ENCODE measurements around the gene DUSP12.
A peak's percentile ranks its signal among the peaks of the same experiment; 100 is the strongest.

DUSP12 gene, protein sequence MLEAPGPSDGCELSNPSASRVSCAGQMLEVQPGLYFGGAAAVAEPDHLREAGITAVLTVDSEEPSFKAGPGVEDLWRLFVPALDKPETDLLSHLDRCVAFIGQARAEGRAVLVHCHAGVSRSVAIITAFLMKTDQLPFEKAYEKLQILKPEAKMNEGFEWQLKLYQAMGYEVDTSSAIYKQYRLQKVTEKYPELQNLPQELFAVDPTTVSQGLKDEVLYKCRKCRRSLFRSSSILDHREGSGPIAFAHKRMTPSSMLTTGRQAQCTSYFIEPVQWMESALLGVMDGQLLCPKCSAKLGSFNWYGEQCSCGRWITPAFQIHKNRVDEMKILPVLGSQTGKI

DNA sequence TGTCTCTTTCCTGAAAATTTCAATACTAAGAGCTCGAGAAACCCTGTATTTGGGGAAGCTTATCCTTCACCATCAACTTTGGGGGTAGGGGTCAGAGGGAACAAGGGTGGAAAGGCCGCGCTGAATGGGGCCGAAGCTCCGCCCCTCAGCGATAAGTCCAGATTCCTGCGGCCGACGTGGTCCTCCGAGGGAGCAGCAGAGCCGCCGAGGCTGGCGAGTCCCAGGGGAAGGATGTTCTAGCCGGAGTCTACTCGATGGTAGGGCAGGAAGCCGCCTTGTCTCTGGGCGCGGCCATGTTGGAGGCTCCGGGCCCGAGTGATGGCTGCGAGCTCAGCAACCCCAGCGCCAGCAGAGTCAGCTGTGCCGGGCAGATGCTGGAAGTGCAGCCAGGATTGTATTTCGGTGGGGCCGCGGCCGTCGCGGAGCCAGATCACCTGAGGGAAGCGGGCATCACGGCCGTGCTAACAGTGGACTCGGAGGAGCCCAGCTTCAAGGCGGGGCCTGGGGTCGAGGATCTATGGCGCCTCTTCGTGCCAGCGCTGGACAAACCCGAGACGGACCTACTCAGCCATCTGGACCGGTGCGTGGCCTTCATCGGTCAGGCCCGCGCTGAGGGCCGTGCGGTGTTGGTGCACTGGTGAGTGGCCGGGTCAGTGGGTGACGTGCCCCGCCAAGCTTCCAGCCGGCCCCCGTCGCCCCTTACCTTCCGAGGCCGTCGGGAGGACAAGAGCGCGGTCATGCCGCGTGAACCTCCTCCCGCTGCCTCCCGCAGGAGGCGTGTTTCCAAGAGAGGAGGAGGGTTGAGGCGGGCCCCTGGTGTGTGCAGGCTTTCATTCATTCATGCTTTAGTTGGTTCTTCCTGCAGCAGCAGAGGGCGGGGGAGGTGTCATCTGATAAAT, at the start of gene DUSP12:
Gene DUSP12, plus strand, starts transcription at position 278 of the 899 bp plus-strand sequence. Its CDS starts 16 bp downstream, at position 294.
- Histone ChIP-seq H3K27me3 (ENCODE audit: control insufficient read depth, insufficient read depth, low read length) (no peaks in the 10 kb centered on the region), H3K9me3 (ENCODE audit: control insufficient read depth, low read length) (no peaks in the 10 kb centered on the region), H3K4me3 (ENCODE audit: low read length) (peak within 1 kb of the TSS; percentile 93), H3K9ac (ENCODE audit: low read length) (peak within 1 kb of the TSS; percentile 76), H3K4me1 (ENCODE audit: control insufficient read depth, insufficient read depth, low read length) (peaks cover 8% of the 10 kb centered on the region), H3K36me3 (ENCODE audit: control insufficient read depth, insufficient read depth, low read length) (no peaks in the 10 kb centered on the region)

DNA sequence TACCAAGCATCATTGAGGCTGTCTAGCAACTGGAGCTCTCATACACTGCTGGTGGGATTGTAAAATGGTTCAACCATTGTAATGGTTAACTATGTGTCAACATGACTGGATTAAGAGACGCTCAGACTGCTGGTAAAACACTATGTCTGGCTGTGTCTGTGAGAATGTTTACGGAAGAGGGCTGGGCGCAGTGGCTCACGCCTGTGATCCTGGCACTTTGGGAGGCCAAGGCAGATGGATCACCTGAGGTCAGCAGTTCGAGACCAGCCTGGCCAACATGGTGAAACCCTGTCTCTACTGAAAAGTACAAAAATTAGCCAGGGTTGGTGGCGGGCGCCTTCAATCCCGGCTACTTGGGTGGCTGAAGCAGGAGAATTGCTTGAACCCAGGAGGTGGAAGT, 47.3 kb upstream of the DUSP12 start:
- H3K4me1 ChIP-seq (ENCODE audit: control insufficient read depth, insufficient read depth, low read length) = no peaks in the 10 kb centered on the region
- no peaks in the 10 kb centered on the region for H3K36me3 ChIP-seq (ENCODE audit: control insufficient read depth, insufficient read depth, low read length)
- no peaks in the 10 kb centered on the region for H3K9me3 ChIP-seq (ENCODE audit: control insufficient read depth, low read length)
- no peak overlapping the region for H3K4me3 ChIP-seq (ENCODE audit: low read length)
- H3K9ac ChIP-seq (ENCODE audit: low read length) = no peak overlapping the region
- no peaks in the 10 kb centered on the region for H3K27me3 ChIP-seq (ENCODE audit: control insufficient read depth, insufficient read depth, low read length)

DNA sequence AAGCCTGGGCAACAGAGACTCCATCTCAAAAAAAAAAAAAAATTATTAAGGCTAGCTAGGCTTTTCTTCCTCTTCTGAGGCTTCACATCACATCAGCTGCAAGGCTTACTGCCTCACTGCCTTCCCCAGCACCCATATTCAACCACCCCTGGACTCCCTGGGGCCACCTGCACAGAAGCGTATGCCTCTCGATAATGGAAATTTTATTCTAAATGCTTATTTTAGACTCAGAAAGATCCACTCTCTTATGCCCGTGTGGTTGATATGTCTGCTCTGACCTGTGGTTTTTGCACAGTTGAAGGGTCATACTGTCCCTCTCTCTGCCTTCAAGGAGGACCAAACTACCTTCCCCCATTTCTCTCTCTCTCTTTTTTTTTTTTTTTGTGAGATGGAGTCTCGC, 44.0 kb upstream of the DUSP12 start:
- Histone ChIP-seq H3K9me3 (ENCODE audit: control insufficient read depth, low read length) (no peaks in the 10 kb centered on the region), H3K9ac (ENCODE audit: low read length) (no peak overlapping the region), H3K27me3 (ENCODE audit: control insufficient read depth, insufficient read depth, low read length) (no peaks in the 10 kb centered on the region), H3K36me3 (ENCODE audit: control insufficient read depth, insufficient read depth, low read length) (no peaks in the 10 kb centered on the region), H3K4me3 (ENCODE audit: low read length) (no peak overlapping the region), H3K4me1 (ENCODE audit: control insufficient read depth, insufficient read depth, low read length) (no peaks in the 10 kb centered on the region)

DNA sequence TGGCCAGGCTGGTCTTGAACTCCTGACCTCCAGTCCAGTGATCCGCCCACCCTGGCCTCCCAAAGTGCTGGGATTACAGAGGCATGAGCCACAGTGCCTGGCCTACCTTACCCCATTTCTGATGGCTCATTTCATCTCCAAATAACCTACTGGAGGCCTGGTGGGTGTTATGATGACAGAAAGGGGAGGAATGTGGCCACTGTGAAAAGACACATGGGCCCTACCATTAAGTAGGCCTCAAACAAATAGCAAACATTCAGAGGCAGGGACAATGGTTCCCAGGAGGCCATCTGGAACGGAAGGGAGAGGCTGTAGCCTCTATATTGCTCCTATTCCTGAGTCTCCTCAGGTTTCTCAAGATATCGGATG, 43.5 kb upstream of the DUSP12 start:
- no peak overlapping the region for H3K9ac ChIP-seq (ENCODE audit: low read length)
- no peak overlapping the region for H3K4me3 ChIP-seq (ENCODE audit: low read length)

DNA sequence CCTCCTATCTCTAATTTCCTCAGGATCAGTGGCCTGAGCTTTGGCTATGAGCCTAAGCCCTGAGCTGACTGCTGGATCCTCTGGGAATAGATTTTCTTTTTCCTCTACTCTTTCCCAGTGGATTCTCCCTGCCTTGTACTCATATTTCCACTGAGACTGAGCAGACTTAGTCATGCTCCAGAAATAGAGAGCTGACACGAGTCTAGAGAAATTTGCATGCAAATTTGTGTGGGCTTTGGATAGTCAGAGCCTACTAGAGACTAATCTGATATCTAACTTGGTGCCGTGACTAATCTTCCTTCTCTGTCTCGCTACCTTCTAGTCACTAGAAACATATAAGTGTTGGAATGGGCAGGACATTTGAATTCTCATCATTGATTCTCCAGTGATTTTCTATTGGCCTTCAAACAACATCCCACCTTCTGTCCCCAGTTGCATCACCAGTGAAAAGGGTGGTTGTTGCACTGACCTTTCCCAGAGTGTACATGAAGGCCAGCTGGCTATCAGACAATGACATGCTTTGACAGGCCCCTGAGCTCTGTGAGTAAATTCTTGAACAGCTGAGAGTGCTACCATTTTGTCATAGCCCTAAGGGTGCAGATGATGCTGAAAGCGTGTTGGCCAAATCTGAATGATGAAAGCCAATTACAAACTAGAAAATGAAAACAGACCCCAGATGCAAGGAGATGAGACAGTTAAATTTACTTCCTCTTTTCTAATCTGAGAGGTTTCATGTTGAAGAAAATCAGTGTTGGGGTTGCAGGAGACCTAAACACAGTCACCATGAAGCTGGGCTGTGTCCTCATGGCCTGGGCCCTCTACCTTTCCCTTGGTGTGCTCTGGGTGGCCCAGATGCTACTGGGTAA, 42.9 kb upstream of the DUSP12 start, which contains the start of gene FCRLA:
Gene FCRLA, plus strand, starts transcription at position 748 of the 866 bp plus-strand sequence. Its CDS starts 36 bp downstream, at position 784.
- Histone ChIP-seq H3K4me1 (ENCODE audit: control insufficient read depth, insufficient read depth, low read length) (no peaks in the 10 kb centered on the region), H3K27me3 (ENCODE audit: control insufficient read depth, insufficient read depth, low read length) (no peaks in the 10 kb centered on the region), H3K4me3 (ENCODE audit: low read length) (no peak within 1 kb of the TSS), H3K9ac (ENCODE audit: low read length) (no peak within 1 kb of the TSS), H3K36me3 (ENCODE audit: control insufficient read depth, insufficient read depth, low read length) (no peaks in the 10 kb centered on the region), H3K9me3 (ENCODE audit: control insufficient read depth, low read length) (no peaks in the 10 kb centered on the region)

More for the DNA sequence above, 43.5 kb upstream of the DUSP12 start:
- Histone ChIP-seq H3K27me3 (ENCODE audit: control insufficient read depth, insufficient read depth, low read length) (no peaks in the 10 kb centered on the region), H3K4me1 (ENCODE audit: control insufficient read depth, insufficient read depth, low read length) (no peaks in the 10 kb centered on the region), H3K9me3 (ENCODE audit: control insufficient read depth, low read length) (no peaks in the 10 kb centered on the region), H3K36me3 (ENCODE audit: control insufficient read depth, insufficient read depth, low read length) (no peaks in the 10 kb centered on the region)

DNA sequence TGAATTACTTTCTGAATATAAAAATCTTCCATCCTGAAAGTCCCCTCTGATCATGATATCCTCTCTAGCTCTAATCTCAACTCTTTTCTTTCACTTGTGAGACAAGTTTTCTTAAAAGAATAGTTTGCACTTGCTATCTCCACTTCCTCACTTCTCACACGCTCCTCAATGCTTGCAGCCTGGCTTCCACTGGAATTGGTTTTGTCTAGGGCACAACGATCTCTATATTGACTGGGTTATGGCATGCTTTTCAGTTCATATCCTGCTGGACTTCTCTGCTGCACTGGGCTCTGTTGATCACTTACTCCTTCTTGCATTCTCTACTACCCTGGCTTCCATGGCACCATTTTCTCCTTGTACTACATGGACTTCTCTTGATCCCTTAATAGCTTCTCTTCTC, 42.1 kb upstream of the DUSP12 start:
- Histone ChIP-seq H3K9ac (ENCODE audit: low read length) (no peak overlapping the region), H3K4me1 (ENCODE audit: control insufficient read depth, insufficient read depth, low read length) (no peaks in the 10 kb centered on the region), H3K4me3 (ENCODE audit: low read length) (no peak overlapping the region), H3K36me3 (ENCODE audit: control insufficient read depth, insufficient read depth, low read length) (no peaks in the 10 kb centered on the region), H3K9me3 (ENCODE audit: control insufficient read depth, low read length) (no peaks in the 10 kb centered on the region), H3K27me3 (ENCODE audit: control insufficient read depth, insufficient read depth, low read length) (no peaks in the 10 kb centered on the region)

DNA sequence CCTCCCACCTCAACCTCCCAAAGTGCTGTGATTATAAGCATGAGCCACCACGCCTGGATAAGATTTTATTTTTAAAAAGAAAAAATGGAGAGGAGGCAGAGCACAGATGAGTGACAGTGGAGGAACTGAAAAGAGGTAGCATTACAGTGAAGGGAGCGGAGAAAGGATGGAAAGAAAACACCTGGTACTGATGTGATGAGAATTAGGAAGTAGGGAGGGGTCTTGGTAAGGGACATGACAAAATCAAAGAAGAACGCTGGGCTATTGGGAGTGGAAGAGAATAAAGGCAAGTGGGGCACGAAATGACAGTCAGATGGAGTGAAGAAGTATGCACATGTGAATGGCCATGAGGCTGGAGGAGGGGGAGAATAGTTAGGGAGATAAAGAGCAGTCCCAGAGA, 40.2 kb upstream of the DUSP12 start:
- Histone ChIP-seq H3K9ac (ENCODE audit: low read length) (no peak overlapping the region), H3K9me3 (ENCODE audit: control insufficient read depth, low read length) (no peaks in the 10 kb centered on the region), H3K36me3 (ENCODE audit: control insufficient read depth, insufficient read depth, low read length) (no peaks in the 10 kb centered on the region), H3K4me3 (ENCODE audit: low read length) (no peak overlapping the region), H3K27me3 (ENCODE audit: control insufficient read depth, insufficient read depth, low read length) (no peaks in the 10 kb centered on the region), H3K4me1 (ENCODE audit: control insufficient read depth, insufficient read depth, low read length) (no peaks in the 10 kb centered on the region)

DNA sequence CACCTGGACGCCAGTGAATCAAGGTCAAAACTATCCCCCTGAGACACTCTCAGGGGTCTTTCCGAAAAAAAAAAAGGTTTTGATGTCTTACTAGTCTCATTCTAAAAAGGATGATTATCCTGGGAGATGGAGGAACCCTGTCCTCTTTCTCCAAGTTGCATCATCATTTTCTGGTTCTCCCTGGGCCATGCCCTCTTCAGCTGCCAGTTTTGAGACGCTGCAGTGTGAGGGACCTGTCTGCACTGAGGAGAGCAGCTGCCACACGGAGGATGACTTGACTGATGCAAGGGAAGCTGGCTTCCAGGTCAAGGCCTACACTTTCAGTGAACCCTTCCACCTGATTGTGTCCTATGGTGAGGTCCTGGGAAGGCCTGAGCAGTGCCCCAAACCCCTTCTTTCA, 39.0 kb upstream of the DUSP12 start:
- no peaks in the 10 kb centered on the region for H3K4me1 ChIP-seq (ENCODE audit: control insufficient read depth, insufficient read depth, low read length)
- no peaks in the 10 kb centered on the region for H3K9me3 ChIP-seq (ENCODE audit: control insufficient read depth, low read length)
- H3K36me3 ChIP-seq (ENCODE audit: control insufficient read depth, insufficient read depth, low read length) = no peaks in the 10 kb centered on the region
- peaks cover 4% of the 10 kb centered on the region for H3K27me3 ChIP-seq (ENCODE audit: control insufficient read depth, insufficient read depth, low read length)
- no peak overlapping the region for H3K4me3 ChIP-seq (ENCODE audit: low read length)
- no peak overlapping the region for H3K9ac ChIP-seq (ENCODE audit: low read length)

DNA sequence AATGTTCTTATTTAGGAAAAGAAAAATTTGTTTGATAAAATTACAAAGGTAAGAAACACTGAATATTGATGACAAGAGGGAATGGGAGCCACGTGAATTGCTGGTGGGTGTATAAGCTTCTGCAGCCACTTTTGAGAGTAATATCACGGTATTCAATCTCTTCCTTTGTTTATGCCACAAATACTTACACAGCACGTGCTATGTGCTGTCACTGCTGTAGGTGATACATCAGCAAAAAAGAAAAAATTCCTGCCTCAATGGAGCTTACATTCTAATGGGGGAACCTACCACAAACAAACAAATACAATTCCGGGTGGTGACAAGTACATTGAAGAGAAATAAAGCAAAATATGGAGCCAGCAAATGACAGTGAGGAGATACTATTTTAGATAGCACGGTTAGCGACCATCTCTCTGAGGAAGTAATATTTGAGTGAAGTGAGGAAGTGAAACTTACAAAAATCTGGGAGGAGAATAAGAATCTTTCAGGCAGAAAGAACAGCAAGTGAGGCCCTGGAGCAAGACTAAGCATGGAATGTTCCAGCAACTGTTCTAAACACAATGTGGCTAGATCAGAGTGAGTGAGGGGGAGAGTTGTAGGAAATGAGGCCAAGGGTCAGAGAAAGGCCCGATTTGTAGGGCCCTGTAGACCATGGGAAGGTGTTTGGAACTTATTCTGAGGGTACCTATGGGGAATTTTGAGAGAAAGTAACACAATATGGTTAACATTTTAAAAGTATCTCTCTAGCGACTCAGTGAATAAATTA, 30.8 kb upstream of the DUSP12 start:
- H3K4me3 ChIP-seq (ENCODE audit: low read length) = no peak overlapping the region
- no peaks in the 10 kb centered on the region for H3K9me3 ChIP-seq (ENCODE audit: control insufficient read depth, low read length)
- H3K27me3 ChIP-seq (ENCODE audit: control insufficient read depth, insufficient read depth, low read length) = peaks cover 32% of the 10 kb centered on the region
- H3K9ac ChIP-seq (ENCODE audit: low read length) = no peak overlapping the region
- no peaks in the 10 kb centered on the region for H3K36me3 ChIP-seq (ENCODE audit: control insufficient read depth, insufficient read depth, low read length)
- no peaks in the 10 kb centered on the region for H3K4me1 ChIP-seq (ENCODE audit: control insufficient read depth, insufficient read depth, low read length)

DNA sequence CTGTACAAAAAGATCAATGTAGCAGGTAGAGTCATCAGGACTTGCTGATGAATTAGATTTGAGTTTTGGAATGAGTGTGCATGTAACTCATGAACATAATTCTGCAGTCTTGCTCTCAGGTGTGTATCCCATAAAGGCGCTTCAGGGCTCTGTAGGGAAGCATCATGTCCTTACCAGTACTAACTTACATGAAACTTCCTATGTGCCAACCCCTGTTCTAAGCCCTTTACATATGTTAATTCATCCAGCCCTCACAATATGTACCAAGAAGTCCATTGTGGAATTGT, 30.3 kb upstream of the DUSP12 start:
- Histone ChIP-seq H3K9ac (ENCODE audit: low read length) (no peak overlapping the region), H3K4me1 (ENCODE audit: control insufficient read depth, insufficient read depth, low read length) (no peaks in the 10 kb centered on the region), H3K4me3 (ENCODE audit: low read length) (no peak overlapping the region), H3K27me3 (ENCODE audit: control insufficient read depth, insufficient read depth, low read length) (peaks cover 34% of the 10 kb centered on the region), H3K36me3 (ENCODE audit: control insufficient read depth, insufficient read depth, low read length) (no peaks in the 10 kb centered on the region), H3K9me3 (ENCODE audit: control insufficient read depth, low read length) (no peaks in the 10 kb centered on the region)

DNA sequence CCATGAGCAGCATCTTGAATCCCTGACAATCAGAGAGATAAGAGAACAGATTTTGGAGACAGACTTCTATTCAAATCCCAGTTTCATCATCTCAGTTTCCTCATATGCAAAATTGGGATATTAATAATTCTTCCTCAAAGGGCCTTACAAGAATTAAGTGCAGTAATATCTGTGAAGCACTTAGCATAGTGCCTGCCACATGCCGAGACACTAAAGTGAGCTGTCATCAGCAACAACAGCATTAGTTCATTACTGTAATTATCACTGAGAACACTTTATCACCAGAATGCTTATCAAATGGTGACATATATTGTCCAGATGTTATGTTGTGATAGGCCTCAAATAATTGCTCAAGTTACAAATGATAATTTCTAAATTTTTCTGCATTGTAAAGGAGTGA, 29.2 kb upstream of the DUSP12 start:
- Histone ChIP-seq H3K27me3 (ENCODE audit: control insufficient read depth, insufficient read depth, low read length) (peaks cover 40% of the 10 kb centered on the region), H3K4me1 (ENCODE audit: control insufficient read depth, insufficient read depth, low read length) (no peaks in the 10 kb centered on the region), H3K9me3 (ENCODE audit: control insufficient read depth, low read length) (no peaks in the 10 kb centered on the region), H3K36me3 (ENCODE audit: control insufficient read depth, insufficient read depth, low read length) (no peaks in the 10 kb centered on the region), H3K9ac (ENCODE audit: low read length) (no peak overlapping the region), H3K4me3 (ENCODE audit: low read length) (no peak overlapping the region)
